ENCODE results near the gene KANK2.

DNA sequence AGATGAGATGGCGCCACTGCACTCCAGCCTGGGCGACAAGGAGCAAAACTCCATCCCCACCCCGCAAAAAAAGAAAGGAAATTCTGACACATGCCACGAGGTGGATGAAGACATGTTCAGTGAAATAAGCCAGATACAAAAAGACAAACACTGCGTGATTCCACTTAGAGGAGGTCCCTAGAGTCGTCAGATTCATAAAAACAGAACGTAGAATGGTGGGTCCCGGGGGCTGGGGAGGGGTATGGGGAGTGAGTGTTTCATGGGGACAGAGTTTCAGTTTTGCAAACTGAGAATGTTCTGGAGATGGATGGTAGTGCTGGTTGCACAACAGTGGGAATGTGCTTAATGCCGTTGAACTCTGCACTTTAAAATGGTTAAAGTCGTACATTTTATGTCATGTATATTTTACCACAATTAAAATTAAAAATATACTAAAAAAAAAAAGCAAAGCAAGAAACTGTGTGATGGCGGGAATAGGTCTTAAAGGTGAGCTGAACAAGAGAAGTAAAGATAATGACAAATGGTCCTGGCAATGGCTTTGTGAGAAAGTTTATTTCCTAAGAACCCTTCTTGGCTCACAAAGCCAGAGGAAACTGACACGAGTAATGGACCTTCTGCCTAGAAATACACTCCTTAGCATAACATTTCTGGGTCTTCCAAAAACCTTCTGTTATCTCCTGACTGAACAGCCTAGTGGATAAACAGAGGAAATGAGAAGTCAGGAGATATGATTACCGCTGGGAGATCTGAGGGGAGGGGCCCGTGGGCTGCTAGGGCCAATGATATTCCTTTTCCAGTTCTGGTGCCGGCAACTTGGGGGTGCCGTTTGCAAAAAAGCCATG is 37.5 kb downstream of the KANK2 start:
- no peak for TF ChIP-seq EZH2 (IDR thresholded peaks at IDR 0.05; ENCODE audit: borderline replicate concordance, low read depth, low read length, severe bottlenecking)
- TF ChIP-seq, protein P1, sequence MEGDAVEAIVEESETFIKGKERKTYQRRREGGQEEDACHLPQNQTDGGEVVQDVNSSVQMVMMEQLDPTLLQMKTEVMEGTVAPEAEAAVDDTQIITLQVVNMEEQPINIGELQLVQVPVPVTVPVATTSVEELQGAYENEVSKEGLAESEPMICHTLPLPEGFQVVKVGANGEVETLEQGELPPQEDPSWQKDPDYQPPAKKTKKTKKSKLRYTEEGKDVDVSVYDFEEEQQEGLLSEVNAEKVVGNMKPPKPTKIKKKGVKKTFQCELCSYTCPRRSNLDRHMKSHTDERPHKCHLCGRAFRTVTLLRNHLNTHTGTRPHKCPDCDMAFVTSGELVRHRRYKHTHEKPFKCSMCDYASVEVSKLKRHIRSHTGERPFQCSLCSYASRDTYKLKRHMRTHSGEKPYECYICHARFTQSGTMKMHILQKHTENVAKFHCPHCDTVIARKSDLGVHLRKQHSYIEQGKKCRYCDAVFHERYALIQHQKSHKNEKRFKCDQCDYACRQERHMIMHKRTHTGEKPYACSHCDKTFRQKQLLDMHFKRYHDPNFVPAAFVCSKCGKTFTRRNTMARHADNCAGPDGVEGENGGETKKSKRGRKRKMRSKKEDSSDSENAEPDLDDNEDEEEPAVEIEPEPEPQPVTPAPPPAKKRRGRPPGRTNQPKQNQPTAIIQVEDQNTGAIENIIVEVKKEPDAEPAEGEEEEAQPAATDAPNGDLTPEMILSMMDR (IDR thresholded peaks at IDR 0.05; ENCODE audit: borderline replicate concordance, extremely low read depth, low read length, poor library complexity, severe bottlenecking): no peak
